Measurements from ENCODE around the gene NAALAD2.
"Not testable (repeated sequence)": the region's sequence is repeated elsewhere in the genome, so short reads cannot be mapped to it uniquely, and the experiment has no call there.

NAALAD2 gene

DNA sequence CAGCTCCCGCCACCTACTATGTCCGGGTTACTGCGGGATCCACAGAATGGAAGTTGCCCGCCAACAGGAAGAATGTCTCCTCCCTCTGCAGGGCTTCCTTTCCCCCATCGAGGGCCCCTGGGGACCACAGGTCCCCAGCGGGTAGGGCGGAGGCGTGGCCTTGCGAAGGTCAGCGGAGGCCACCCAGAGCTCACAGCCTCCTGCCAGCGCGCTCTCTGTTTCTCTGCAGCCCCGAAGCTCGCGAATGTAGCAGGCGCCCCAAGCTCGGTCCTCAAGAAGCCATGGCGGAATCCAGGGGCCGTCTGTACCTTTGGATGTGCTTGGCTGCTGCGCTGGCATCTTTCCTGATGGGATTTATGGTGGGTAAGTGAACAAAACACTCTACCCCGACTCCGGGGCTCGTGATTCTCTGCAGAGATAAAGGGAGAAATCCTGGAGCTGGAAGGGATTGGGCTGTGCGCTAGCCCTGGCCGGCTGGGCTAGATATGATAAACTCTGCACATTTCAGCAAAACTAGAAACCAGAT lies at the start of gene NAALAD2:
TSS of gene NAALAD2 (plus strand) at position 186 of the 526 bp plus-strand sequence. CDS start at position 282, 96 bp downstream.
- DNase-seq: no peak

DNA sequence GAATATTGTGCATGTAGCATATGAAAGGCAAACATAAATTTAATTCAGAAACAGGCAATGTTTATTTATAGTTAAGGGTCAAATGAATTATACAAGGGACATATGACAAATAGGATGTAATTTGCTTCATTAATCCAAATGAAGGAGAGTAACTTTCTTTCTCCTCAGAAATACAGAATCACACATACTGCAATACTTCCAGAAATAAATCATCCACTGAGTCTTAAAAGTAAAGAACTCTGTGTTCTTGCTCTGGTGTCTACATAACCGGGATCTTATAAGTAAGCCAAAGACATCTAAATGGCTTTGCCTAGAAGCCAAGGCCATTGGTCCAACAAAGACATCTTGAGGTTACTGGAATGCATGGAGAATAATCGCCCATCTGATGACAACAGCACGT lies 48.8 kb upstream of the NAALAD2 start, which contains the start of gene UBTFL1:
TSS of gene UBTFL1 (plus strand) at position 301 of the 400 bp plus-strand sequence. CDS start at position 301, 0 bp downstream.
- DNase-seq: not testable (repeated sequence)

DNA sequence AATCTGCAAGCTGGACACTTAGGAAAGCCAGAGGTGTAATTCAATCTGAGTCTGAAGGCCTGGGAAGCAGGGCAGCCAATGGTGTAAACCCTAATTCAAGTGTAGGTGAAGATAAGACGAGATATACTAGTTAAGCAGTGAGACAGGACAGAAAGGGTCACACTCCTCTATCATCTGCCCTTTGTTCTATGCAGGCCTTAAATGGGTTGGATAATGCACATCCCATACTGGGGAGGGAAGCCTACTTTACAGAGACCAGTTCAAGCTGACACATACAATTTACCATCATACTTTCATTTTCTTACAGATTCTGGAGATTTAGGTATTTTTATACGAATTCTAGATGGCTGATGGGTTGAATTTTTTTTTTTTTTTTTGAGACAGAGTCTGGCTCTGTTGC lies 45.7 kb upstream of the NAALAD2 start:
- DNase-seq: not testable (repeated sequence)

DNA sequence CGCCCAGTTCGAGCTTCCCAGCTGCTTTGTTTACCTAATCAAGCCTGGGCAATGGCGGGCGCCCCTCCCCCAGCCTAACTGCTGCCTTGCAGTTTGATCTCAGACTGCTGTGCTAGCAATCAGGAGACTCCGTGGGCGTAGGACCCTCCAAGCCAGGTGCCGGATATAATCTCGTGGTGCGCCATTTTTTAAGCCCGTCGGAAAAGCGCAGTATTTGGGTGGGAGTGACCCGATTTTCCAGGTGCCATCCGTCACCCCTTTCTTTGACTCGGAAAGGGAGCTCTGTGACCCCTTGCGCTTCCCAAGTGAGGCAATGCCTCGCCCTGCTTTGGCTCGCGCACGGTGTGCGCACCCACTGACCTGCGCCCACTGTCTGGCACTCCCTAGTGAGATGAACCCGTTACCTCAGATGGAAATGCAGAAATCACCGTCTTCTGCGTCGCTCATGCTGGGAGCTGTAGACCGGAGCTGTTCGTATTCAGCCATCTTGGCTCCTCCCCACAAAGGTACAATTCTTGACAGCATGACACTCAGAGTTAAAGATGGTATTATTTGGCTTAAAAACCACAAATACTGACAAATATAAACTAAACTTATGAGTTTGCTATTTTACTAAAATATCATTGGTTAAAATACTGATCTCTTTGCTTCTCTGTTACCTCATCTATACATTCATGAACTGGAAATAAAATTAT lies 39.1 kb upstream of the NAALAD2 start:
- not testable (repeated sequence) for DNase-seq

DNA sequence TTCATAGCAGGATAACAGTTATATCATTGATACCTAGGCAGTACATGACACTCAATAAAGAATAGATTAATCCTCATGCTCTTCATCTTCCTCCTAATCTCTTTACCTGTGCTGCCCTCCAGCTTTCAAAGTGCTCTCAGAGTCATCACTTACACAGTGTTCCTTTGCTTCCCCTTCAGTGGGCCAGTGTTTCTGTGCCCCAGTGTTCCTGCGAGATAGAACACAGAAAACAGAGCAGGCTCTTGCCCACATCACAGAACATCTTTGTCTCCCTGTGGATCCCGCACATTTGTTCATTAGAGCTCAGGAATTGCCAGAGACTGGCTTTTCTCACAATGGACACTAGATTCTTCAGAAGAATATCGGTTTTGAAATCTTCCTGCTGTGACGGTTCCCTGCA lies 36.2 kb upstream of the NAALAD2 start:
- DNase-seq: not testable (repeated sequence)

DNA sequence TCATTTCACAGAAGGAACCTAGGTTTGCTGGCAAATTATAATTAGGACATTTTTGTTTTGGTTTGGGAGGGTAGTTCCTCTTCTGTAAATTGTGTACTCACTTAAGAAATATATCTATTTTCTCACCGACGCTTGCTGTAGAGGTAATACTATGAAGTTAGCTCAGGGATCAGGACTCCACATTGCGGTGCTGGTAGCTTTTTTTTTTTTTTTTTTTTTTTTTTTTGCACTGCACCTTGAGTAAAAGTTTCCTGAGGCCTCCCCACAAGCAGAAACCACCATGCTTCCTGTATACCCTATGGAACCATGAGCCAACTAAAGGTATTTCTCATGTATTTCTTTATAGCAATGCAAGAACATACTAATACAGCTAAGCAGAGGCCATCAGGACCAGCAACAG lies 34.0 kb upstream of the NAALAD2 start:
- DNase-seq: no peak

DNA sequence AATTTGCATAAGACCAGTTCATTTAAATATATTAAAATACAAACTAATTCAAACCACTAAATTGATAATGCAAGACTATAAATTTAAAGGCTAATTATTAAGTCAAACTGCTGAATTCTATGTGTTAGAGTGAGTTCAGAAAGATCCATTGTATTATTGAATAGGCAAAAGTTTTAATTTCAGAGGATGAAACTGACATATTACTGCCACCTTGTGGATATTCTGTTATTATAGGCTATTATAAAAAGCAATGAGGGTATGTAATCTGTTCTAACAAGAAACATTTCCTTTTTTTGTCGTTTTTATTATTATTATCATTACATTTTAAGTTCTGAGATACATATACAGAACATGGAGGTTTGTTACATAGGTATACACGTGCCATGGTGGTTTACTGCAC lies 20.9 kb upstream of the NAALAD2 start:
- DNase-seq: no peak

DNA sequence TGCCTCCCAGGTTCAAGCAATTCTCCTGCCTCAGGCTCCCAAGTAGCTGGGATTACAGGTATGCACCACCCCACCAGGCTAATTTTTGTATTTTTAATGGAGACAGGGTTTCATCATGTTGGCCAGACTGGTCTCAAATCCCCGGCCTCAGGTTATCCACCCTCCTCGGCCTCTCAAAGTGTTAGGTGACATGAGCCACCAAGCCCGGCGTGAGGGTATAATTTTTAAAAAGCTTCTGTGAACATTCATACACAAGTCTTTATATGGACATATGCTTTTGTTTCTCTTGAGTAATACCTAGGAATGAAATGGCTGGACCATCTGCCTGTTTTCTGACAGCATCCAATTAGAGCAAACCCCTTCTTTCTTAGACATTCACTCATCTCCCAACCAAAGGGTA lies 14.3 kb upstream of the NAALAD2 start:
- DNase-seq: no peak

DNA sequence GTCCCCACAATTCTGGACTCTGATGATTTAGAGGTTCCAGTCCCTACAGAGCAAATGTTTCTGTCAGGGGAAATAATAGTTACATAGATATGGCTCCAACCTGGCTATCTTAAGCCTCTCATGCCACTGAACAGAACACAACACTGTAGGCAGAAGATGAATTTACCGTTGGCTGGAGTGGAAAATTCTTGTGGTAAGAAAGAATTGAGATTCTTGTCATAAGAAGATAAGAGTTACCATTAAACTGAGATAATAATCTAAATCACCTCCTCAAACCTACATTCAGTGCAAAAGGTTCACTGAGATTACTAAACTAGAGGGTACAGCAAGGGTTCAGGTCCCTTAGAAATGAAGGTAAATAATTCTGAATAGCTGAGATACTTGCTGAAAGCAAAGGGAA lies 10.1 kb upstream of the NAALAD2 start:
- DNase-seq: no peak

DNA sequence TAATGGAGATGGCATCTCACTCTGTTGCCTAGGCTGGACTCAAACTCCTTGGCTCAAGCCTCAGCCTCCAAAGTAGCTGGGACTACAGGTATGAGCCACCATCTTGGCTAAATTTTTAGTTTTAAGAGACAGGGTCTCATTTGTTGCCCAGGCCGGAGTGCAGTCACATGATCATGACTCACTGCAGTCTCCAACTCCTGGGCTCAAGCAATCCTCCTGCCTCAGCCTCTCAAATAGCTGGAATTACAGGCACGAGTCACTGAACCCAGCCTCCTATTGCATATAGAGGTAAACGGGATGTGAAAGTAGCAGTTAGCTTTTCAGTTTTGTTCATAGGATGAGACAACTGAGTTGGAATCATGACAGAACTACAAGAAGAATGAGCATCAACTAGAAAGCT lies 9.5 kb upstream of the NAALAD2 start:
- DNase-seq: no peak

DNA sequence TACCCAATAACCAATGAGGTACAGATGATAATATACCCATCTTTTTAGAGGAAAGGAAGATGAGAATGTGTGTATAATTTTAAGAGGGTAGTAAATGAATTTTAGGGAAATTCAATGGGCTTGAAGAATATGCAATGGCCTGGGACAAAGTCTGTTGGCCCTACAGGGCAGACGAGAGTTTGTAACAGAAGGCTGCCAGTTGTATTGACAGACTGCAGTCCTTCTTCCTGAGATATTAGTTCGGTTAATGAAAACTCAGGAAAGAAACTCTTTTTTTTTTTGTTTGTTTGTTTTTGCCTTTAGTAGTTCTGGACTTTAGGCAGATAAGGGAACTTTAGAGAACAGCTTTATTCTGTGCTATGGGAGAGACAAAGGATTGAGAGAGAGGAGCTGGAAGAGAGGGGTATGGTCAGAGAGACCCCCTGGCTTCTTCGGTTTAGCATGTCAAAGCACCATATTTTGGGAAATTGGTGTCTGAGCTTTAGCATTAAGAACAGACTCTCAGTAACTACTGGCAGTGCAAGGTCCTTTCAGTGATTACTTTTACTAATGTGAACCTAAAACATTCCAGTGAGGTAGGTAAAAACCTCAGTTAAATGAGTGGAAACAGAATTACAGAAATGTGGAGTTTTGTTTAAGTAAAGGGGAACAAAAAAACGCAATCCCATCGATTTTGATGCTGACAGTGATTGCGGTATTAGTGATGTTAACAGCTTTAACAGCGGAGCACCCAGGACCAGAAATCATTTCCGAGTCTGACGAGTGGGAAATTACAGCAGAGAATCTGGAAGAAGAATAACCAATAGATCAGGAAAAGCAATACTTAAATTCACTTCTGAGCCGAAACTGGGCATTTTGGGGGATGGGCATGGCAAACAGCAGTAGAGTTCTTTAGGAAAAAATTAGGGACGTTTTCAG lies 644 bp upstream of the NAALAD2 start:
- no peak for DNase-seq

DNA sequence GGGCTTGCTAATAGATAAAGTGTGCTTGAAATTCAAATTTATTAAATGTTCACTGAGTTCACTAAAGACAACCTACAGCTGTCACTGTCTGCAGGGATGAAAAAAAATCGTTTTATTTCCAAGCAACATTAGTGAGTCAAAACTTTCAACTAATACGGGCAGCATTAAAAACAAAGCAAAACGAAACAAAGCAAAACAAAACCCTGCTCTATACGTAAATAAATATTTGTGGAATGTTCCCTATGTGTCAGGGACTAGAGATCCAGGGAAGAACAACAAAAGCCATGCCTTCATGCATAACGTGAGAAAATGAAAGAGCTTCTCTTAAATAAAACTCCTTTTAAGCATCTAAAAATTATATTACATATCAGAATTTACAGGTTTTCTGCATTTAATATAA lies 553 bp downstream of the NAALAD2 start:
- no peak for DNase-seq

DNA sequence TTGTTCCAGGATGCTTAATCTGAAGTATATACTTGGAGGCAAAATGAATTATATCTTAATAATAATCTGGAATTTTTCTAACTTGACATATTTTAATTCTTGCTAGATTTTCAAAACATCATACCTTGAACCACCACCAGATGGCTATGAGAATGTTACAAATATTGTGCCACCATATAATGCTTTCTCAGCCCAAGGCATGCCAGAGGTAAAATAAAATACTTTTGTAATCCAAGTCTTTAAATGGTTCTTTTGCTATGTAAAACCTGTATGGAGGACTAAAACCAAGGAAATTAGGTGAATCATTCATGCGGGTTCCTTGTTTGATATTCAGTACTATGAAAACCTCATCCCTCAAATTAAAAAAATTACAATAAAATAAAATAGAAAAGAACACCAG lies 14.4 kb downstream of the NAALAD2 start:
- DNase-seq: no peak

DNA sequence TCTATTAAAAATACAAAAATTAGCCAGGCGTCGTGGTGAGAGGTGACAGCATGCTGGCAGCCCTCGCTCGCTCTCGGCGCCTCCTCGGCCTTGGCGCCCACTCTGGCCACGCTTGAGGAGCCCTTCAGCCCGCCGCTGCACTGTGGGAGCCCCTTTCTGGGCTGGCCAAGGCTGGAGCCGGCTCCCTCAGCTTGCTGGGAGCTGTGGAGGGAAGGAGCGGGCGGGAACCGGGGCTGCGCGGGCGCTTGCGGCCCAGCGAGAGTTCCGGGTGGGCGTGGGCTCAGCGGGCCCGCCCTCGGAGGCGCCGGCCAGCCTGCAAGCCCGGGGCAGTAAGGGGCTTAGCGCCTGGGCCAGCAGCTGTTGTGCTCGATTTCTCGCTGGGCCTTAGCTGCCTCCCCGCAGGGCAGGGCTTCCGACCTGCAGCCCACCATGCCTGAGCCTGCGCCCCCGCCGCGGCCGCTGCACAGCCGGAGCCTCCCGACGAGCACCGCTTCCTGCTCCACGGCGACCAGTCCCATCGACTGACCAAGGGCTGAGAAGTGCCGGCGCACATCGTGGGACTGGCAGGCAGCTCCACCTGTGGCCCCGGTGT lies 32.6 kb downstream of the NAALAD2 start:
- not testable (repeated sequence) for DNase-seq

DNA sequence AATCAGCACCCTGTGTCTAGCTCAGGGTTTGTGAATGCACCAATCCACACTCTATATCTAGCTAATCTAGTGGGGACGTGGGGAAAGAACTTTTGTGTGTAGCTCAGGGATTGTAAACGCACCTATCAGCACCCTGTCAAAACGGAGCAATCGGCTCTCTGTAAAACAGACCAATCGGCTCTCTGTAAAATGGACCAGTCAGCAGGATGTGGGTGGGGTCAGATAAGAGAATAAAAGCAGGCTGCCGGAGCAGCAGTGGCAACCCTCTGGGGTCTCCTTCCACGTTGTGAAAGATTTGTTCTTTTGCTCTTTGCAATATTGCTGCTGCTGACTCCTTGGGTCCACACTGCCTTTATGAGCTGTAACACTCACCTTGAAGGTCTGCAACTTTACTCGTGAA lies 33.2 kb downstream of the NAALAD2 start:
- DNase-seq: not testable (repeated sequence)

DNA sequence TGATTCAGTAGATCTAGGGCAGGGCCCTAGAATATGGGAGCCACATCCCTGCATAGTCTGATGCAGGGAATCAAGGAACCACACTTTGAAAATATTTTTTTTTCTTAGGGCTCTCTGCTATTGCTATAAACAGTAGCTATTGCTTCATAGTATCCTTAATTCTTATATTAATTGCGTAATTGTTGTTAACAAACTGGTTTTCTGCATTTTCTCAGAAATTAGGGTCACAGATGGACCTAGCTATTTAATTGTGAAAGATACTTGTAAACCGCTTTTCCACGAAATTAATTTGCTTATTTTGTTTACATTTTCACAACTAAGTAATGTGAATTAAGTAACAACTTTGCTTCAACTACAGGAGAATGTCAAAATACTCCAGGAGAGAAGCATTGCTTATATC lies 34.1 kb downstream of the NAALAD2 start:
- no peak for DNase-seq

DNA sequence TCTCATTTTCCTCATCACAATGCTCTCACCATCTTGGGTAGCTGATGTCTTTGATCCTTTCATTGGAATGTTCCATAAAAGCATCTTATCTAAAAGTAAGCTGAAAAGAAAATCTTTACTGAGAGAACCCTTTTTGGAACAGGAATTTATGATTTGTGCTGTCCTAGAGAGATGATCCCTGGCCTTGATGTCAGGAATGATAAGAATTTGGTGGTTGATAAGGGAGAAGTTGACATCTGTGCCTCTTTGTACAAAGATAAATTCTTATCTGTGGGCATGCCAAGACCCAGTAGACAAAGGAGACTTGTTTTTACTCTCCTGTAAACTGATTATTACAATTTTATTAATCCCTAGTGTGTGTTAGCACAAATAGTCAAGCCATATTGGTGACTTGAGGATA lies 36.9 kb downstream of the NAALAD2 start:
- no peak for DNase-seq

DNA sequence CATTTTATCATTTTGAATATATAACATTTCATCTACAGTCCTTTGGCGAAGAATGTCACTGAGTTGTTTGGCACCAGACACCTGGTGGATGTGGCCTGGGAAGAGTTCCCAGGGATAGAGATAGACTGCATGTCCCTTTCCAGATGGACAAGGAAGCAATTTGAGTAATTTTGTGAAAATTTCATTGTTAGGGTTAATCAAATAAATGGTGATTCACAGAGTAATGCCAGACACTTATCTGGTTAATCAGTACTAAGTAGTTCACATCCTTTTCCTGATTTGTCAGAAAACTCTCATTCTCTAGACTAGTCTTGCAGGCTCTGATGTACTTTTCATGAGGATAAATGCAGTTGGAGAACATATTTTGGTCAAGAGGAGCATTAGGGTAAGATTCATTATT lies 41.6 kb downstream of the NAALAD2 start:
- DNase-seq: no peak

DNA sequence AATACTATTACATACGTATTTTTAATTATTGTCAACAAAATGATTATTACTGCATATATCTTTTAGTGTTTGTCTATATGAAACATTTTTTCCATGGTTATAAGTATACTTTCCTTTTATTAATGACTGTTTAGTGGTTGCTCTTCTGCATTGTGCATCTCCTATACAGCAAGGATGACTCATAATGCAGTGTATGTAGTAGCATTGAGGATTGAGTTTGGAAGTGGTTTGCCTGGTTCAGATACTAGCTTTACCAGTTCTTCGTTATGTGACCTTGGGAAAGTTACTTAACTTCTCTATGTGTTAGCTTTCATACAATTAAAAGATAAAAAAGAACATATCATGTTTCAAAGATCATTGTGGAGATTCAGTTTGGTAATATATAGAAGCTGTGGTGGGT lies 44.3 kb downstream of the NAALAD2 start:
- DNase-seq: no peak

DNA sequence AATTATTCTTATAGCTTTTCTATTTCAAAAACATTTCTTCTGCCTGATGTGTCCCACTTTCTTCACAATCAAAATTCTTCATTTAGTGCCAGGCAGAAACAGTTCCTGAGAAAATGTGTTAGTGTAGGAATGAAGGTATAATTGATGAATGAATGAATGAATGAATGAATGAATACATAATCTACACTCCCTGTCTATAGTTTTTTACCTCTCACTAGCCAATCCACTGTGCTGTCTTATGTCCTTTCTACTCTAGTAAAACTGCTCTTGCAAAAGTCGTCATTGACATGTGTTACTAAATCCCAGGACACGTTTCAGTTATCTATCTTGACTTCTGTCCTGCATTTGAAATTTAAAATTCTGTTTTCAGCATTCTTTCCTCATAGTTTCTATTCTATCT lies 45.5 kb downstream of the NAALAD2 start:
- DNase-seq: no peak

DNA sequence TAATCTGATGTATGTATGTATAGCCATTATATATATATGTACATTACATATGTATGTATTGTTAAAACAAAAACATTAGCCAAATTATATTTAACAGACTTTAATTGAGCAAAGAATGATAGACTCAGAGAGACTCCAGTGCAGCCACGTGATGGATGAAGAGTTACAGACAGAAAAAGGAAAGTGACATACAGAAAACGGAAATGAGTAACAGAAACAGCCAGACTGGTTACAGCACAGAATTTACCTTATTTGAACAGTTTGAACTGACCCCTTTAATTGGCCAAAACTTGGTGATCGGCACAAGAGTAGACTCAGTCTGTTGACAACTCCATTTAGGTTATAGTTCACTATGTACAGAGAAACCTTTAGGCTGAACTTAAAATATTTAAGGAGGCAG lies 53.4 kb downstream of the NAALAD2 start:
- DNase-seq: no peak

DNA sequence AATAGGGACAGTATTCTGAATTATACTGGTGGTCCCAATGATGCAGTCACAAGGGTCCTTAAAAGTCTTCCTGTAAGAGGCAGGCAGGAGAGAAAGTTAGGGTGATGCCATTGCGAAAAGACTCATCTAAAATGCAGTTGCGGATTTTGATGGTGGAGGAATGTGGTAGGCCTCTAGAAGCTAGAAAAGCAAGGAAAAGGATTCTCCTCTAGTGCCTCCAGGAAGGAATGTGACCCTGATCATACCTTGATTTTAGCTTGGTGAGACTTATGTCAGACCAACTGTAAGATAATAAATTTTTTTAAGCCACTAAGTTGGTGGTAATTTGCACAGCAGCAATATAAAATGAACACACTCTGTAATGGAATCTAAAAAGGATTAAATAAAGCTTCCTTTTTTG lies 54.5 kb downstream of the NAALAD2 start:
- DNase-seq: no peak

DNA sequence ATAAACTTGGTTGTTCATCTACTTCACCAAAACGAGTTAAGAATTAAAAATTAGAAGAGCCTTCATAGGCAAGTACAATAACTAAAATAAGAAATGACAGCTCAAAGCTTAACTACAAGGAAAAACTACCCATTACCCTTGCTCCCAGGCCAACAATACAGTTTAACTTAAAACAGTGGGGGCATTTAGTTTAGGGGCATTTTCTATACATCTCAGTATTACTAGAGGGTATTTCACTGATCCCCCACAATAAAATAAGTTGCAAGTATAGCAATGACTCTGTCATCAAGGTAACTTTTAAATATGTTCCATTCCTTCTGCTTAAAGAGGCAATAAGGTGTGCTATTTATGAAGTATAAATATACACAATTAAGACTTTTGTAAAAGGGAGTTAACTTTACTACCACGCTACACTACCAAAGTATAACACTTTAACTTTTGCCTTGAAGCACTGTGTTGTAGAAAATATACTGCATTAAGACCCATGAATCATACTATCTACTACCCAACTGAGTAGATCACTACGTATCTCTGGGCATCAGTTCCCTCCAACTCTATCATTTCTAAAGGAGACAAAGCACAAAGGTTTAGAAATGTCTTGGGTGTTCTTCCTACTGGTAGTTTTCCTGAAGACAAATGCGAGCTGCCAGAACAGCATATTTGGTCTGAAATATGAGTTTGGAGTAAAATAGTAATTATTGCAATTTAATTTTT lies 58.6 kb downstream of the NAALAD2 start:
- DNase-seq: no peak

Measured in CD4-positive, alpha-beta T cell treated with Interleukin-12 subunit alpha and Interleukin-12 subunit beta, for 1 hour (primary cell).